HEK293 (cell line): ENCODE data around the gene BRMS1L.

Experiments
- CTCF ChIP-seq: fragments of 450-650 bp; formaldehyde crosslinking; IDR thresholded peaks from 2 replicates; pipeline ENCODE4 v1.5.1; 2016; ENCODE audit warnings: missing biosample characterization, missing genetic modification characterization
- HOXA7 ChIP-seq: sonication (generic); formaldehyde crosslinking; IDR thresholded peaks from 2 replicates; pipeline ENCODE4 v1.8.1; 2022; ENCODE audit warnings: missing genetic modification reagents, borderline replicate concordance
- MZF1 ChIP-seq: fragments of 450-650 bp; formaldehyde crosslinking; IDR thresholded peaks from 2 replicates; pipeline ENCODE4 v1.5.1; 2017; ENCODE audit warnings: missing biosample characterization, missing genetic modification characterization, borderline replicate concordance
- ZEB2 ChIP-seq: fragments of 450-650 bp; formaldehyde crosslinking; IDR thresholded peaks from 2 replicates; pipeline ENCODE4 v1.5.1; 2016; ENCODE audit warnings: missing biosample characterization, missing genetic modification characterization
- ZFP3 ChIP-seq: fragments of 450-650 bp; formaldehyde crosslinking; IDR thresholded peaks from 2 replicates; pipeline ENCODE4 v1.5.1; 2016; ENCODE audit warnings: low read depth, missing biosample characterization, missing genetic modification characterization
- ZNF292 ChIP-seq: fragments of 450-650 bp; formaldehyde crosslinking; IDR thresholded peaks from 2 replicates; pipeline ENCODE4 v1.5.1; 2016; ENCODE audit warnings: low read depth, missing biosample characterization, missing genetic modification characterization, borderline replicate concordance
- ZNF311 ChIP-seq: fragments of 450-650 bp; formaldehyde crosslinking; IDR thresholded peaks from 2 replicates; pipeline ENCODE4 v1.5.1; 2017; ENCODE audit warnings: missing biosample characterization, missing genetic modification characterization, borderline replicate concordance
- TF ChIP-seq, protein P1 (sequence below): fragments of 450-650 bp; formaldehyde crosslinking; IDR thresholded peaks from 2 replicates; pipeline ENCODE4 v1.5.1; 2017; ENCODE audit warnings: missing biosample characterization, missing genetic modification characterization

DNA sequence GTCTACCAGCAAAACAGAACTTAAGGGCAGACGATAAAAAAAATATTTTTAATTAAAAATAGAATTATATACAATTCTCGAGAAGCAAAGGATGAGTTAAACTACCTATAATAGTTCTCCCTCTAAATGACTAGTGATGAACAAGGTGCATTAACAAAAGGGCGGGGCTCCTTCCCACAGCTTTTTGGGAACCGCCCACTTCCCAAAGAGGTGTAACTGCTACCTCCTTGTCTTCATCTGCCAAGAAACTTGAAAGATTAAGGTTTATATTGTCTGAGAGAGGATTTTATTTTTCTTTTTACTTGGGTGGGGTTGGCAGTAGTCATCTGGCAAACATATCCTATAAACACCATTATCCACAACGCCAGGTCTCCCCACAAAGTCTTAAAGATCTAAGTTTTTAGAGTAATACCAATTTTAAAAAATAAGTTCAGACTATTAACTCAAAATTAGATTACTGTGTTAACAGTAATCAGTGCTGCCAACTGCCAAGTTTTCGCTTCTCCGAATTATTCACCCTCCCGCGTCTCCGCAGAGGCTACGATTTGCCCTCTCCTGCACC lies 18.0 kb upstream of the BRMS1L start:
- TF ChIP-seq MZF1 (tag by site-specific recombination) (no peak), ZNF292 (tag by site-specific recombination) (no peak), CTCF (tag by site-specific recombination) (no peak), HOXA7 (CRISPR knock-in tag) (no peak), ZEB2 (tag by site-specific recombination) (no peak), ZNF311 (tag by site-specific recombination) (no peak), ZFP3 (tag by site-specific recombination) (no peak)
- TF ChIP-seq, protein P1, sequence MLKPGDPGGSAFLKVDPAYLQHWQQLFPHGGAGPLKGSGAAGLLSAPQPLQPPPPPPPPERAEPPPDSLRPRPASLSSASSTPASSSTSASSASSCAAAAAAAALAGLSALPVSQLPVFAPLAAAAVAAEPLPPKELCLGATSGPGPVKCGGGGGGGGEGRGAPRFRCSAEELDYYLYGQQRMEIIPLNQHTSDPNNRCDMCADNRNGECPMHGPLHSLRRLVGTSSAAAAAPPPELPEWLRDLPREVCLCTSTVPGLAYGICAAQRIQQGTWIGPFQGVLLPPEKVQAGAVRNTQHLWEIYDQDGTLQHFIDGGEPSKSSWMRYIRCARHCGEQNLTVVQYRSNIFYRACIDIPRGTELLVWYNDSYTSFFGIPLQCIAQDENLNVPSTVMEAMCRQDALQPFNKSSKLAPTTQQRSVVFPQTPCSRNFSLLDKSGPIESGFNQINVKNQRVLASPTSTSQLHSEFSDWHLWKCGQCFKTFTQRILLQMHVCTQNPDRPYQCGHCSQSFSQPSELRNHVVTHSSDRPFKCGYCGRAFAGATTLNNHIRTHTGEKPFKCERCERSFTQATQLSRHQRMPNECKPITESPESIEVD (tag by site-specific recombination) = no peak
